Suprapubic skin (tissue), 3 donors: ENCODE results near the gene GIMAP8.

Experiments used
- POLR2A ChIP-seq, 2 donors: fragments of 450-650 bp; IDR thresholded peaks; one replicate each; pipeline ENCODE4 v1.6.1; 2017; ENCODE audit warnings: antibody characterized with exemption in 2 of 2, mild to moderate bottlenecking in 2 of 2, moderate library complexity in 2 of 2
- TF ChIP-seq, protein P1 (sequence below), 2 donors: fragments of 200-600 bp in 1 of 2; fragments of 450-650 bp in 1 of 2; sonication (generic) in 1 of 2; IDR thresholded peaks; one replicate each; pipeline ENCODE4 v1.5.1; 2016 to 2019; ENCODE audit warnings: antibody characterized with exemption in 2 of 2, mild to moderate bottlenecking in 1 of 2, moderate library complexity in 1 of 2

DNA sequence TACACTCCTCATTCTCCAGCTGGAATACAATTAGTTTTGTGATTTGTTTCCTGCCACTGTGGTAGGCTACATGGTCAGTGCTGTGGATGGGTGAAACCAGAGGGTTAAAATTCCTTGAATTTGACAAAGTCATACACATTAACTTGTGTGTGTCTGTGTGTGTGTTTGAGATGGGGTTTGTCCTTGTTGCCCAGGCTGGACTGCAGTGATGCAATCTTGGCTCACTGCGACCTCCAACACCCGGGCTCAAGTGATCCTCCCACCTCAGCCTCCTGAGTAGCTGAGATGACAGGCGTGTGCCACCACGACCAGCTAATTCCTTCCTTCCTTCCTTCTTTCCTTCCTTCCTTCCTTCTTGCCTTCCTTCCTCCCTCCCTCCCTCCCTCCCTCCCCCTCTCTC lies 24.8 kb upstream of the GIMAP8 start:
- TF ChIP-seq, protein P1, sequence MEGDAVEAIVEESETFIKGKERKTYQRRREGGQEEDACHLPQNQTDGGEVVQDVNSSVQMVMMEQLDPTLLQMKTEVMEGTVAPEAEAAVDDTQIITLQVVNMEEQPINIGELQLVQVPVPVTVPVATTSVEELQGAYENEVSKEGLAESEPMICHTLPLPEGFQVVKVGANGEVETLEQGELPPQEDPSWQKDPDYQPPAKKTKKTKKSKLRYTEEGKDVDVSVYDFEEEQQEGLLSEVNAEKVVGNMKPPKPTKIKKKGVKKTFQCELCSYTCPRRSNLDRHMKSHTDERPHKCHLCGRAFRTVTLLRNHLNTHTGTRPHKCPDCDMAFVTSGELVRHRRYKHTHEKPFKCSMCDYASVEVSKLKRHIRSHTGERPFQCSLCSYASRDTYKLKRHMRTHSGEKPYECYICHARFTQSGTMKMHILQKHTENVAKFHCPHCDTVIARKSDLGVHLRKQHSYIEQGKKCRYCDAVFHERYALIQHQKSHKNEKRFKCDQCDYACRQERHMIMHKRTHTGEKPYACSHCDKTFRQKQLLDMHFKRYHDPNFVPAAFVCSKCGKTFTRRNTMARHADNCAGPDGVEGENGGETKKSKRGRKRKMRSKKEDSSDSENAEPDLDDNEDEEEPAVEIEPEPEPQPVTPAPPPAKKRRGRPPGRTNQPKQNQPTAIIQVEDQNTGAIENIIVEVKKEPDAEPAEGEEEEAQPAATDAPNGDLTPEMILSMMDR (IDR thresholded peaks at IDR 0.05) = no peak
- TF ChIP-seq POLR2A (IDR thresholded peaks at IDR 0.05) = no peak
